BLaER1 (cell line): Measurements from ENCODE around the gene DDX24.

ENCODE experiments used
- H3K27ac ChIP-seq: shearing (Covaris generic); formaldehyde crosslinking; 2 replicates; pipeline ENCODE4 v1.8.1; 2022
- H3K27me3 ChIP-seq: shearing (Covaris generic); formaldehyde crosslinking; 2 replicates; pipeline ENCODE4 v1.8.1; 2022
- H3K36me3 ChIP-seq: shearing (Covaris generic); formaldehyde crosslinking; 2 replicates; pipeline ENCODE4 v1.8.1; 2022
- H3K4me1 ChIP-seq: shearing (Covaris generic); formaldehyde crosslinking; 2 replicates; pipeline ENCODE4 v1.8.1; 2022
- H3K4me2 ChIP-seq: shearing (Covaris generic); formaldehyde crosslinking; 2 replicates; pipeline ENCODE4 v1.8.1; 2022
- H3K4me3 ChIP-seq: shearing (Covaris generic); formaldehyde crosslinking; 2 replicates; pipeline ENCODE4 v1.8.1; 2022
- H3K9ac ChIP-seq: shearing (Covaris generic); formaldehyde crosslinking; 2 replicates; pipeline ENCODE4 v1.8.1; 2022
- H3K9me3 ChIP-seq: shearing (Covaris generic); formaldehyde crosslinking; 2 replicates; pipeline ENCODE4 v1.8.1; 2022
- H4K20me1 ChIP-seq: shearing (Covaris generic); formaldehyde crosslinking; 2 replicates; pipeline ENCODE4 v1.8.1; 2022
- Cebpa-rat ChIP-seq: shearing (Covaris generic); IDR thresholded peaks from 2 replicates; pipeline ENCODE4 v1.8.1; 2022

DDX24 gene

GRCh38 chr14:94043756-94044475, 37.1 kb downstream of the DDX24 start:
- Histone ChIP-seq H3K36me3 (peaks cover 60% of the 10 kb centered on the region), H3K9me3 (no peaks in the 10 kb centered on the region)

GRCh38 chr14:94043111-94043755, 37.8 kb downstream of the DDX24 start:
- Histone ChIP-seq H3K4me3 (no peak overlapping the region), H3K4me1 (no peaks in the 10 kb centered on the region), H4K20me1 (peaks cover 45% of the 10 kb centered on the region), H3K27me3 (no peaks in the 10 kb centered on the region), H3K27ac (no peak overlapping the region), H3K9ac (no peak overlapping the region), H3K9me3 (no peaks in the 10 kb centered on the region), H3K36me3 (peaks cover 54% of the 10 kb centered on the region), H3K4me2 (no peak overlapping the region)
- no peak for TF ChIP-seq Cebpa-rat

More at GRCh38 chr14:94043756-94044475, 37.1 kb downstream of the DDX24 start:
- Histone ChIP-seq H3K4me2 (no peak overlapping the region), H3K27ac (no peak overlapping the region), H3K9ac (no peak overlapping the region), H4K20me1 (peaks cover 52% of the 10 kb centered on the region), H3K4me3 (no peak overlapping the region), H3K4me1 (no peaks in the 10 kb centered on the region), H3K27me3 (no peaks in the 10 kb centered on the region)
- no peak for TF ChIP-seq Cebpa-rat

DNA sequence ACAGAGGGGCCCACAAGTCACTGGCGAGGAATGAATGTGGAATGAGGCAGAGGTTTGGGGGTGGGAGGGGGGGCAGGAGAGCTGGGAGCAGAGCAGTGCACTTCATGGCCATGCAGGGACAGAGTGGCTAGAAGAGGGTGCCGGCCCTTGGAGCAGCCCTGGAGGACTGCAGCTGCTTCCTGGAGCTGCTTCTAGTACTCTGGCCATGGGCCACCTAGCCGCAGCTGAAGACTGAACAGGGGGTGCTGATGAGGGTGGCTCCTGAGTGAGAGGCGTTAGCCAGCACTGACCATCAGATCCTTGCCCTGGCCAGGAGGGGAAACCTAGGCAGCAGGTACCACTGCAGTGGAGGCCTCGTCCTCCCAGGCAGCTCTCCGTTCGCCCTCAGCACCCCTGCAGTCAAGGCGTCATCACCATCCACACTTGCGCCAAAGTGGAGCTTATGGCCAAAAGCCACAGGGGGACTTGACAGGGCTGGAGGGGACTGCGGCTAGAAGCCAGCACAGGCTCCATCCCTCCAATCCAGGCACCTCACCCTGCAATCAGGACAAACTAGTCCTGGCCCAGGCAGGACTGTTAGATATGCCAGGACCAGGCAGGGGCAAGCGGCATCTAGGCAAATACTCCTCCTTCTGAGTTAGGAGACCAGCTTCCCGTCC, 38.4 kb downstream of the DDX24 start:
- H3K9me3 ChIP-seq, result no peaks in the 10 kb centered on the region
- TF ChIP-seq Cebpa-rat, result no peak
- H3K4me1 ChIP-seq, result no peaks in the 10 kb centered on the region
- H3K4me2 ChIP-seq, result no peak overlapping the region
- H4K20me1 ChIP-seq, result peaks cover 38% of the 10 kb centered on the region
- no peak overlapping the region for H3K27ac ChIP-seq
- H3K9ac ChIP-seq, result no peak overlapping the region
- H3K36me3 ChIP-seq, result peaks cover 47% of the 10 kb centered on the region
- no peaks in the 10 kb centered on the region for H3K27me3 ChIP-seq
- H3K4me3 ChIP-seq, result no peak overlapping the region

GRCh38 chr14:94041551-94042346, 39.3 kb downstream of the DDX24 start:
- no peak overlapping the region for H3K9ac ChIP-seq
- H3K4me3 ChIP-seq, result no peak overlapping the region
- no peak overlapping the region for H3K27ac ChIP-seq
- TF ChIP-seq Cebpa-rat, result no peak
- no peak overlapping the region for H3K4me2 ChIP-seq
- no peaks in the 10 kb centered on the region for H3K9me3 ChIP-seq
- no peaks in the 10 kb centered on the region for H3K27me3 ChIP-seq
- H3K4me1 ChIP-seq, result no peaks in the 10 kb centered on the region
- H4K20me1 ChIP-seq, result peaks cover 30% of the 10 kb centered on the region
- H3K36me3 ChIP-seq, result peaks cover 39% of the 10 kb centered on the region

DNA sequence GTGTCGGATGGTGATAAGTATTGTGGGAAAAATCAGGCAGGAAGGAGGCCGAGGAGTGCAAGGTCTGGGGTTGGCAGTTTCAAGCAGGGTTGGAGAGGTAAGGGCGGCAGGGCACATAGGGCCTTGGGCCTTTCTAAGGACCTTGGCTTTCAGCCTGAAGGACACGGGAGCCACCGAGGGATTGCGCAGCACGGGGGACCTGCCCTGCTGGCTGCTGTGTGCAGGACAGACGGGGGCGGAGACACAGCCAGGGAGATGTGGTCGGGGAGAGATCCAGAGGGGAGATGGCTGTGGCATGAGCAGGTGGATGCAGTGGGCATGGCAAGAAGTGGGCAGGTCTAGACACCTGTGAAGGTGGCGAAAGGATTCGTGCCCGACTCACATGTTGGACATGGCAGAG, 40.2 kb downstream of the DDX24 start:
- Histone ChIP-seq H3K4me2 (no peak overlapping the region), H3K9ac (no peak overlapping the region), H3K4me3 (no peak overlapping the region), H3K9me3 (no peaks in the 10 kb centered on the region), H4K20me1 (peaks cover 21% of the 10 kb centered on the region), H3K27ac (no peak overlapping the region), H3K27me3 (no peaks in the 10 kb centered on the region), H3K4me1 (no peaks in the 10 kb centered on the region), H3K36me3 (peaks cover 29% of the 10 kb centered on the region)
- no peak for TF ChIP-seq Cebpa-rat

GRCh38 chr14:94040247-94040646, 40.8 kb downstream of the DDX24 start:
- no peak for TF ChIP-seq Cebpa-rat
- Histone ChIP-seq H3K4me1 (no peaks in the 10 kb centered on the region), H4K20me1 (peaks cover 15% of the 10 kb centered on the region)

DNA sequence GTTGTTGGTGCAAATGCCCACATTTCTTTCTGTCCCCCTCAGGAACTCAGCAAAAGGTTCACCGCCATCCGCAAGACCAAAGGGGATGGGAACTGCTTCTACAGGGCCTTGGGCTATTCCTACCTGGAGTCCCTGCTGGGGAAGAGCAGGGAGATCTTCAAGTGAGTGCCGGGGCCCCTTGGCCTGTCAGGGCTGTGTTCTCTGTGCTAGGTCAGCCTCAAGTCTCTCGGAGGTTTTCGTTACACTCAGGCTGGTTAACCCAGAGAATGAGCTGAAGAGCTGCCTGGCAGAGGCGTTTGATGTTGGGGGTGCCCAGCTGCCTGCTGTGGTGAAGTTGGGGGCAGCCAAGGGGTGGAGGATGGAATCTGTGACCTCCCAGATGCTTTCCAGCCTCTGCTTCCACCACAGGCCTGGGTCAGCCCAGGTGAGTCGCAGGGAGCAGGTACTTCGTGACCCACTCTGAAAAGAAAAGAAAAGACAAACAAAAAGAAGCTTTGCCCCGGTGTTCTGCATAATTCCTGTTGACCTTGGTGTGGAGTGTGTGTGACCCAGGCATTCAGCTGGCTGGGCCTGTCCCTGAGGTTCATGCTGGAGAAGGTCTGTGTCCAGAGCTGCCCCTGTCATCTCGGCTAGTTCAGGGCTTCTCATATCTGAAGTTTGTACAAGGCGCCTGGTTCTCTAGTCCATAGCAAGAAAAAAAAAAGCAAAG, 41.9 kb downstream of the DDX24 start:
- Histone ChIP-seq H3K9me3 (peaks cover 5% of the 10 kb centered on the region; the same call in 1 of the 2 replicates), H3K36me3 (peaks cover 15% of the 10 kb centered on the region), H3K4me3 (no peak overlapping the region), H3K27ac (no peak overlapping the region), H3K4me2 (no peak overlapping the region), H3K9ac (no peak overlapping the region), H3K4me1 (no peaks in the 10 kb centered on the region), H3K27me3 (no peaks in the 10 kb centered on the region), H4K20me1 (0 out of 2 replicates have a peak, but pooled peaks cover 4% of the 10 kb centered on the region)
- TF ChIP-seq Cebpa-rat, result no peak

More at GRCh38 chr14:94040247-94040646, 40.8 kb downstream of the DDX24 start:
- Histone ChIP-seq H3K4me2 (no peak overlapping the region), H3K27me3 (no peaks in the 10 kb centered on the region), H3K9me3 (no peaks in the 10 kb centered on the region), H3K36me3 (peaks cover 24% of the 10 kb centered on the region), H3K4me3 (no peak overlapping the region), H3K27ac (no peak overlapping the region), H3K9ac (no peak overlapping the region)

- Histone ChIP-seq H3K9ac (no peak overlapping the region), H4K20me1 (no peaks in the 10 kb centered on the region), H3K9me3 (peaks cover 5% of the 10 kb centered on the region; the same call in 1 of the 2 replicates), H3K4me2 (no peak overlapping the region), H3K36me3 (peaks cover 10% of the 10 kb centered on the region; the same call in 1 of the 2 replicates), H3K27ac (no peak overlapping the region), H3K4me1 (no peaks in the 10 kb centered on the region), H3K27me3 (no peaks in the 10 kb centered on the region), H3K4me3 (no peak overlapping the region)
- TF ChIP-seq Cebpa-rat, result no peak
Measured at GRCh38 chr14:94038510-94038909, 42.5 kb downstream of the DDX24 start.

DNA sequence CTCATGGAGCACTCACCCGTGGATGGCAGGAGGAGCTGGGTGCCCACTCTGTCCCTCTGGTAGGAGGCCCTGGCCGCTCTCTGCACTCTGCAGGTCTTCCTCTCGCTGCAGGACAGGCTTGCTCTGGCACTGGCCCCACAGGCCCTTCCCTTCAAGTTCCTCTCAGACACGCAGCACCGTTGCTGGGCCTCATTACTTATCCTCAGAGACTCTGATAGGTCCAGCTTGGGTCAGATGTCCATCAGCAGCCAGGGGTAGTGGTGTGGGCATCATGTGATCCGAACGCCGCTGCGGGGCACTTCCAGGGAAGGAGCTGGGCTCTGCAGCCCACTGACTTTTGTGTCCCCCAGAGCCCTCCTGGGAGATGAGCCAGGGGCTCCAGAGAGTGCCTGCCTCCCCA, 43.0 kb downstream of the DDX24 start:
- peaks cover 5% of the 10 kb centered on the region; the same call in 1 of the 2 replicates for H3K9me3 ChIP-seq
- no peak overlapping the region for H3K9ac ChIP-seq
- no peak overlapping the region for H3K4me2 ChIP-seq
- no peaks in the 10 kb centered on the region for H4K20me1 ChIP-seq
- no peaks in the 10 kb centered on the region for H3K27me3 ChIP-seq
- H3K4me3 ChIP-seq, result no peak overlapping the region
- H3K27ac ChIP-seq, result no peak overlapping the region
- H3K4me1 ChIP-seq, result no peaks in the 10 kb centered on the region
- TF ChIP-seq Cebpa-rat, result no peak
- H3K36me3 ChIP-seq, result peaks cover 4% of the 10 kb centered on the region; the same call in 1 of the 2 replicates
